GM23338 (cell line): Measurements from ENCODE around the gene CRP.

Source experiments
- CREB1 ChIP-seq: fragments of 250-450 bp; sonication (Bioruptor Pico); IDR thresholded peaks from 2 replicates; pipeline ENCODE4 v1.5.0; 2020; ENCODE audit warnings: low read depth, mild to moderate bottlenecking, moderate library complexity
- CTCF ChIP-seq, 2 experiments: fragments of 200-600 bp in 1 of 2; sonication (generic) in 1 of 2; conservative IDR thresholded peaks; 2 replicates each; pipeline versions ENCODE4 v1.5.1 to v1.6.1; 2016 to 2017; ENCODE audit warnings: antibody characterized with exemption in 2 of 2, low read depth in 2 of 2, mild to moderate bottlenecking in 2 of 2, moderate library complexity in 1 of 2
- EZH2 ChIP-seq: fragments of 200-600 bp; sonication (generic); IDR thresholded peaks from one replicate; pipeline ENCODE4 v1.8.0; 2017; ENCODE audit warnings: antibody characterized with exemption, mild to moderate bottlenecking, low read depth; ENCODE audit not compliant: unreplicated experiment
- EZH2phosphoT487 ChIP-seq: fragments of 200-600 bp; sonication (generic); IDR thresholded peaks from one replicate; pipeline ENCODE4 v1.8.1; 2018; ENCODE audit warnings: antibody characterized with exemption; ENCODE audit not compliant: unreplicated experiment
- POLR2AphosphoS5 ChIP-seq: IDR thresholded peaks from 2 replicates; pipeline ENCODE4 v1.6.1; 2016; ENCODE audit warnings: antibody characterized with exemption, low read depth
- REST ChIP-seq: IDR thresholded peaks from one replicate; pipeline ENCODE4 v1.6.1; 2018; ENCODE audit warnings: antibody characterized with exemption; ENCODE audit not compliant: unreplicated experiment
- STAT1 ChIP-seq: IDR thresholded peaks from one replicate; pipeline ENCODE4 v1.6.1; 2016; ENCODE audit warnings: antibody characterized with exemption; ENCODE audit not compliant: unreplicated experiment
- ZNF331 ChIP-seq: fragments of 250-450 bp; sonication (Bioruptor Pico); IDR thresholded peaks from 2 replicates; pipeline ENCODE4 v1.5.0; 2020; ENCODE audit warnings: low read depth, mild to moderate bottlenecking, moderate library complexity
- ZNF462 ChIP-seq: fragments of 250-450 bp; sonication (Bioruptor Pico); IDR thresholded peaks from 2 replicates; pipeline ENCODE4 v1.5.0; 2020; ENCODE audit warnings: mild to moderate bottlenecking, moderate library complexity

GRCh38 chr1:159714529-159714928 is at the start of gene CRP:
- TF ChIP-seq ZNF462 (CRISPR knock-in tag) (no peak), REST (no peak), CTCF (conservative IDR thresholded peaks at IDR 0.05; ENCODE audit: low read depth in 2 of 2) (no peak), POLR2AphosphoS5 (no peak), CREB1 (no peak), STAT1 (no peak), EZH2 (no peak), EZH2phosphoT487 (no peak), ZNF331 (CRISPR knock-in tag) (no peak)
